Left ventricle myocardium superior (tissue), 1 donor: ENCODE data around the gene CAPZA1. TPM values are rescaled to one million over a fixed set of nuclear protein-coding genes. Genes with fewer than 3 reads are reported as not detected.
"Not testable (repeated sequence)": the region's sequence is repeated elsewhere in the genome, so short reads cannot be mapped to it uniquely, and the experiment has no call there.

ENCODE experiments used
- ATAC-seq: fragments of 200-7000 bp; cut with Tn5 transposase; one replicate; pipeline ENCODE4 v1.9.1; 2020; ENCODE audit warnings: mild to moderate bottlenecking, moderate library complexity
- DNase-seq: peaks from one replicate; pipeline ENCODE4 v3.0.0-alpha.2; 2020
- intact Hi-C: fragments of 100-400 bp; cut with micrococcal nuclease; formaldehyde crosslinking; loops from one replicate; pipeline ENCODE4 v1.11.0; 2022
- total RNA-seq: library from RNA; stranded (reverse); fragmentation: NEBNext Ultra II Directional; extraction: Animal tissue kit (Norgen Biotek cat#: 25700); gene quantifications from one replicate; pipeline ENCODE4 v1.2.1, GENCODE V29; 2021
- donor health status: DM: no; HTN: yes; CAD: no; lungs with severe emphysema.

CAPZA1 gene
- total RNA-seq, 1 donor from 2014 or later: 24.1 TPM

- peak; percentile 68 for ATAC-seq
- intact Hi-C loops: no loop called here
- no peak for DNase-seq
Observed at GRCh38 chr1:112625696-112626095, 6.1 kb downstream of the CAPZA1 start.

GRCh38 chr1:112626193-112626592 is 6.6 kb downstream of the CAPZA1 start:
- ATAC-seq: no peak
- no peak for DNase-seq
- intact Hi-C loops: no loop called here

GRCh38 chr1:112626887-112627286 is 7.3 kb downstream of the CAPZA1 start:
- DNase-seq: no peak
- no peak for ATAC-seq
- intact Hi-C loops: no loop called here

- intact Hi-C loops: no loop called here
- ATAC-seq: no peak
- DNase-seq: no peak
Observed at GRCh38 chr1:112628516-112628915, 8.9 kb downstream of the CAPZA1 start.

GRCh38 chr1:112629256-112629655 is 9.6 kb downstream of the CAPZA1 start:
- ATAC-seq: no peak
- intact Hi-C loops: no loop called here

GRCh38 chr1:112633628-112634027 is 14.0 kb downstream of the CAPZA1 start:
- ATAC-seq (no peak), DNase-seq (no peak)
- intact Hi-C loops: no loop called here

More at GRCh38 chr1:112629256-112629655, 9.6 kb downstream of the CAPZA1 start:
- no peak for DNase-seq

GRCh38 chr1:112634367-112634766 is 14.7 kb downstream of the CAPZA1 start:
- DNase-seq: no peak
- ATAC-seq: no peak

GRCh38 chr1:112636056-112636455 is 16.4 kb downstream of the CAPZA1 start:
- intact Hi-C loops: no loop called here
- ATAC-seq (no peak), DNase-seq (no peak)

More at GRCh38 chr1:112634367-112634766, 14.7 kb downstream of the CAPZA1 start:
- intact Hi-C loops: no loop called here

- ATAC-seq: no peak
- intact Hi-C loops: no loop called here
Observed at GRCh38 chr1:112636597-112637253, 17.1 kb downstream of the CAPZA1 start.

GRCh38 chr1:112637254-112638109 is 17.9 kb downstream of the CAPZA1 start:
- ATAC-seq: no peak

More at GRCh38 chr1:112636597-112637253, 17.1 kb downstream of the CAPZA1 start:
- DNase-seq: no peak

GRCh38 chr1:112638110-112638428 is 18.4 kb downstream of the CAPZA1 start:
- DNase-seq (no peak), ATAC-seq (no peak)
- intact Hi-C loops: no loop called here

More at GRCh38 chr1:112637254-112638109, 17.9 kb downstream of the CAPZA1 start:
- intact Hi-C loops: no loop called here
- no peak for DNase-seq

GRCh38 chr1:112640437-112640836 is 20.8 kb downstream of the CAPZA1 start:
- ATAC-seq, DNase-seq, intact Hi-C loops: not testable (repeated sequence)

GRCh38 chr1:112643080-112643479 is 23.4 kb downstream of the CAPZA1 start:
- ATAC-seq: no peak
- intact Hi-C loops: no loop called here
- no peak for DNase-seq

GRCh38 chr1:112646225-112646624 is 26.6 kb downstream of the CAPZA1 start:
- intact Hi-C loops: no loop called here

GRCh38 chr1:112651205-112651604 is 31.6 kb downstream of the CAPZA1 start:
- ATAC-seq (no peak), DNase-seq (no peak)
- intact Hi-C loops: no loop called here

More at GRCh38 chr1:112646225-112646624, 26.6 kb downstream of the CAPZA1 start:
- ATAC-seq (no peak), DNase-seq (no peak)

- intact Hi-C loops: no loop called here
- ATAC-seq (no peak), DNase-seq (no peak)
Observed at GRCh38 chr1:112665857-112666256, 46.2 kb downstream of the CAPZA1 start.

- no peak for ATAC-seq
- DNase-seq: no peak
- intact Hi-C loops: no loop called here
Observed at GRCh38 chr1:112666946-112667345, 47.3 kb downstream of the CAPZA1 start.

- ATAC-seq: no peak
- no peak for DNase-seq
- intact Hi-C loops: no loop called here
Observed at GRCh38 chr1:112672009-112672408, 52.4 kb downstream of the CAPZA1 start.

GRCh38 chr1:112672842-112673241 is 53.2 kb downstream of the CAPZA1 start:
- no peak for ATAC-seq
- intact Hi-C loops: no loop called here
- no peak for DNase-seq

- intact Hi-C loops: no loop called here
- DNase-seq (no peak), ATAC-seq (peak; percentile 57)
Observed at GRCh38 chr1:112673592-112674439, 54.2 kb downstream of the CAPZA1 start.
